Activated T-helper 2 cell treated with anti-CD3 and anti-CD28 coated beads, Interferon-gamma antibody, Interleukin-2, Interleukin-4, amounts not matched to agents 10 μg/mL and 5 μg/mL and 100 μg/mL, durations not matched to agents 14 hours and 24 hours and 36 hours (primary cell): ENCODE results near the gene SORCS2. TPM values are rescaled to one million over a fixed set of nuclear protein-coding genes. Genes with fewer than 3 reads are reported as not detected.
A peak's percentile ranks its signal among the peaks of the same experiment; 100 is the strongest.

Experiments used
- DNase-seq: peaks from one replicate; pipeline ENCODE4 v3.0.0; 2021; ENCODE audit warnings: low spot score
- H3K27ac Mint-ChIP-seq: one replicate; pipeline ENCODE4 v1.8.0; 2021; ENCODE audit warnings: mixed read lengths
- H3K27me3 Mint-ChIP-seq: one replicate; pipeline ENCODE4 v1.8.0; 2021; ENCODE audit warnings: low read depth, mixed read lengths
- H3K36me3 Mint-ChIP-seq: one replicate; pipeline ENCODE4 v1.8.0; 2021; ENCODE audit warnings: low read depth, mixed read lengths
- H3K4me1 Mint-ChIP-seq: one replicate; pipeline ENCODE4 v1.8.0; 2021; ENCODE audit warnings: low read depth, mixed read lengths
- H3K4me3 Mint-ChIP-seq: one replicate; pipeline ENCODE4 v1.8.0; 2021; ENCODE audit warnings: low read depth, mild to moderate bottlenecking, moderate library complexity, mixed read lengths
- H3K9me3 Mint-ChIP-seq: one replicate; pipeline ENCODE4 v1.8.0; 2021; ENCODE audit warnings: mixed read lengths
- intact Hi-C: fragments of 100-400 bp; cut with micrococcal nuclease; formaldehyde crosslinking; loops from one replicate; pipeline ENCODE4 v1.15.1; 2023
- total RNA-seq: library from RNA; stranded (reverse); gene quantifications from 2 replicates; pipeline ENCODE4 v1.2.3, GENCODE V29; 2022

Gene SORCS2
- total RNA-seq, 1 donor from 2014 or later = 0.02 TPM

- Mint-ChIP-seq H3K27ac (no peak overlapping the region), H3K9me3 (no peaks in the 10 kb centered on the region), H3K27me3 (peaks cover 19% of the 10 kb centered on the region), H3K4me3 (no peak overlapping the region), H3K36me3 (no peaks in the 10 kb centered on the region), H3K4me1 (no peaks in the 10 kb centered on the region)
- intact Hi-C loops = no loop called here
- no peak for DNase-seq
These were observed 323.9 kb downstream of the SORCS2 start for GRCh38 chr4:7516096-7516772.

GRCh38 chr4:7516773-7517144 lies 324.4 kb downstream of the SORCS2 start:
- intact Hi-C loops = no loop called here
- Mint-ChIP-seq H3K27me3 (peaks cover 19% of the 10 kb centered on the region), H3K4me1 (no peaks in the 10 kb centered on the region), H3K27ac (no peak overlapping the region), H3K4me3 (no peak overlapping the region), H3K9me3 (no peaks in the 10 kb centered on the region), H3K36me3 (no peaks in the 10 kb centered on the region)
- no peak for DNase-seq

DNA sequence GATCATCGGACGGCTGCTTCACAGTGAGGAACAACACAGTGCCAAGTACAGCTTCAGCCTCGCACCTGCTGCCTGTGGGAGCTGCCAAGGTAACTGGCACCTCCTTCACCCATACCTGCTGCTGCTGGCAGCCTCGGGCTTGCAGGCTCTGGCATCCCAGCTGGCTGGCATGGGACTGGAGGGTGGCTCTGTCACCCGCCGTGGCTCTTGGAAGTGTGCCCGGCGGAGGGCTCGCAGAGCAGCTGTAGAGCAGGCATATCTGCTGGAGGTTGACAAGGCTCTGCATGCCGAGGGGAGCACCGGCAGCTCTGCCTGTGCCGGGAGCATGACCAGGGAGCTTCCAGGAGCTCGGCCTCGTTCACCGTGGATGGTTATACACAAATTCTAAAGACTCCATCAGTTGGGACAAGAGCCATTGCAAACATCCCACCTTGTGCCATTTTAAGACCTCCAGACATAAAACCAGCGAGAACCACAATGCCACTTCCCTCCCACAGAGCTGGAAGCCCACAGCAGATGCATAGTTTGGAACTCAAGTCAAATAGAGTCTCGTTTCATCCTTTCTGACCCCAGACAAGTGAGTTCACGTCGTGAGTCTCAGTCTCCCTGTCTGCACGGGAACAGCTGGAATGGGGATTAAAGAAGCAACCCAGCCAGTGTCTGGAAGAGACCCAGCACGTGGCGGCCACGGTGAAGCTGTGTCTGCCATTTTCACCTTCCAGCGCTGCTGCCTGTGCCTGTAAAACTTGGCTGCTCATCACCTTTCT lies 326.7 kb downstream of the SORCS2 start:
- Mint-ChIP-seq H3K36me3 (no peaks in the 10 kb centered on the region), H3K27me3 (peaks cover 32% of the 10 kb centered on the region), H3K4me3 (no peak overlapping the region), H3K4me1 (peaks cover 5% of the 10 kb centered on the region), H3K9me3 (no peaks in the 10 kb centered on the region), H3K27ac (no peak overlapping the region)
- intact Hi-C loops = no loop called here
- no peak for DNase-seq

- Mint-ChIP-seq H3K36me3 (no peaks in the 10 kb centered on the region), H3K27me3 (peaks cover 32% of the 10 kb centered on the region), H3K4me1 (peaks cover 11% of the 10 kb centered on the region), H3K9me3 (no peaks in the 10 kb centered on the region), H3K27ac (no peak overlapping the region), H3K4me3 (no peak overlapping the region)
- intact Hi-C loops = loop anchor here (10.0 kb wide), 1 partner anchor 195 kb away; no protein-coding TSS in a partner anchor
- DNase-seq = no peak
These were observed 327.5 kb downstream of the SORCS2 start for GRCh38 chr4:7519638-7520376.

DNA sequence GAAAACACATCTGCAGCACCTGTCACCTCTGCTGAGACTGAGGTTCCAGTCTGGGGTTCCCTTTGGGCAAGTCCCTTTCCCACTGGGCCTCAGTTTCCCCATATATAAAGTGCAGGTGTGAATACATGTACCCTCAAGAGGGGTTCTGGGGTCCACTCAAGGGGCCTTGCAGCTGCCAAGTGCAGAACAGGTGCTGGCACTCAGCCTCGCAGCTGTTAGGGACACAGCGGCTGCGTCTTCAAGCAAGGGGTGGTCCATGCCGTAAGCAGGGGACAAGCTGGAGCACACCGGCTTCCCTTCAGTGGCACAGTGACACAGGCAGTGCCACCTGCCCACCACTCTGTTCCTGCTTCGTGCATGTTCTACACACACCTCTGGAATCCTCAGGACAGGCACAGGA lies 329.3 kb downstream of the SORCS2 start:
- no peak overlapping the region for H3K4me3 Mint-ChIP-seq
- no peaks in the 10 kb centered on the region for H3K36me3 Mint-ChIP-seq
- DNase-seq = no peak
- peaks cover 31% of the 10 kb centered on the region for H3K27me3 Mint-ChIP-seq
- H3K4me1 Mint-ChIP-seq = peaks cover 14% of the 10 kb centered on the region
- H3K27ac Mint-ChIP-seq = no peak overlapping the region
- H3K9me3 Mint-ChIP-seq = no peaks in the 10 kb centered on the region
- intact Hi-C loops = loop anchor here (10.0 kb wide), 1 partner anchor 193 kb away; no protein-coding TSS in a partner anchor

DNA sequence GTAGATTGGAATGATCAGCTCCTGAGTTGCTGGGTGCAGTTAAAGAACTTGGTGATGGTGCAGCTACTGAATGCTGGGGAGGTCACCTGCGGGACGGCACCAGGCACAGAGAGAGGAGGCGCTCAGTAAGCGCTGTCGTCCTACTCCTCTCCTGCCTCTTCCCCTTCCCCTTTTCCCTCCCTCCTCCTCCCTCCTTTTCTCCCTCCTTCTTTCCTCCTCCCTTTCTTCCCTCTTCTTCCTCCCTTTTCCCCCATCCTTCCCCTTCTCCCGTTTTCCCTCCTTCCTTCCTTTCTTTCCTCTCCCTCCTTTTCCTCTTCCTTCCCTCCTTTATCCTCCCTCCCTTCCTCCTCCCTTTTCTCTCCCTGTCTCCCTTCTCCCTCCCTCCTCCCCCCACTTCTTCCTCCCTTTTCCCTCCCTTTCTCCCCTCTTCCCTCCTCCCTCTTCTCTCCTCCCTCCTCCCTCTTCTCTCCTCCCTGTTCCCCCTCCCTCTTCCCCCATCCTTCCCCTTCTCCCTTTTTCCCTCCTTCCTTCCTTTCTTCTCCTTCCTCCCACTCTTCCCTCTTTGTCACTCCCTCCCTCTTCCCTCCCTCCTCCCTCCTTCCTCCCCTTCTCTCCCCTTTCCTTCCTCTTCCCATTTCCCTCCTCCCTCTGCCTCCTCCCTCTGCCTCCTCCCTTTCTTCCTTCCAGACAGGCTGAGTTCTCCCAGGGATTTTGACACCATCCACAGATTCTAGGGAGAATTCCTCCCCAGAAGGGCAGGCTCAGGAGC lies 330.3 kb downstream of the SORCS2 start:
- H3K4me1 Mint-ChIP-seq = peaks cover 14% of the 10 kb centered on the region
- DNase-seq = no peak
- intact Hi-C loops = loop anchor here (10.0 kb wide), 1 partner anchor 192 kb away; no protein-coding TSS in a partner anchor
- H3K36me3 Mint-ChIP-seq = no peaks in the 10 kb centered on the region
- H3K27ac Mint-ChIP-seq = no peak overlapping the region
- no peaks in the 10 kb centered on the region for H3K9me3 Mint-ChIP-seq
- H3K4me3 Mint-ChIP-seq = no peak overlapping the region
- peaks cover 24% of the 10 kb centered on the region for H3K27me3 Mint-ChIP-seq

GRCh38 chr4:7523526-7523925 lies 331.2 kb downstream of the SORCS2 start:
- no peaks in the 10 kb centered on the region for H3K36me3 Mint-ChIP-seq
- DNase-seq = no peak
- H3K4me3 Mint-ChIP-seq = no peak overlapping the region
- intact Hi-C loops = loop anchor here (10.0 kb wide), 1 partner anchor 191 kb away; no protein-coding TSS in a partner anchor
- H3K27ac Mint-ChIP-seq = no peak overlapping the region
- H3K9me3 Mint-ChIP-seq = no peaks in the 10 kb centered on the region
- H3K27me3 Mint-ChIP-seq = peaks cover 20% of the 10 kb centered on the region
- H3K4me1 Mint-ChIP-seq = peaks cover 14% of the 10 kb centered on the region

DNA sequence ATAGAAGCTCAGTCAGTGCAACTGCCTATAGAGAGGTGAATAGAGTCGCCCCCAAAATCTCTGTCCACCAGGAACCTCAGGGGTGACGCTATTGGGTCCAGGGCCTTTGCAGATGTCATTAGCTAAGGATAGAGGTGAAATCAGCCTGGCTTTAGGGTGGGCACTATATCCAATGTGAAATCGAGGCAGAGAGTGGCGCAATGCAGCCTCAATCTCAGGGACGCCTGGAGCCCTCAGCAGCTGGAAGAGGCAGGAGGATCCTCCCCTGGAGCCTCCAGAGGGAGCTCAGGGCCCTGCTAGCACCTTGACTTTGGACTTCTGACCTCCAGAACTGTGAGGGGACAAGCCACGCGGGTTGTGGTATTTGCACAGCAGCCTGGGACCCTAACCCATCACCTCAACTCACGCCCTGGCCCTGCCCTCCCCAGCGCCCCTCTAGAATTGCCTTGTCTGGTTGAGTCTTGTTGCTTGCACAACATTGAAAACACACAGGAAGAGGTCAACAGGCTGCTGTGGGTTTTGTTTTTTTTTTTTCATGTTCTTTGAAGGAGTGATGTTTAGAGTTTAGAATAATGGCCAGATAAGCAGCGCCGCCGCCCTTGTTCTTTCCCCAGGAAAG lies 331.8 kb downstream of the SORCS2 start:
- Mint-ChIP-seq H3K36me3 (no peaks in the 10 kb centered on the region), H3K9me3 (no peaks in the 10 kb centered on the region), H3K27me3 (peaks cover 19% of the 10 kb centered on the region), H3K27ac (no peak overlapping the region), H3K4me3 (peak overlapping the region; percentile 23), H3K4me1 (peaks cover 14% of the 10 kb centered on the region)
- intact Hi-C loops = loop anchor here (10.0 kb wide), 1 partner anchor 191 kb away; no protein-coding TSS in a partner anchor
- no peak for DNase-seq

DNA sequence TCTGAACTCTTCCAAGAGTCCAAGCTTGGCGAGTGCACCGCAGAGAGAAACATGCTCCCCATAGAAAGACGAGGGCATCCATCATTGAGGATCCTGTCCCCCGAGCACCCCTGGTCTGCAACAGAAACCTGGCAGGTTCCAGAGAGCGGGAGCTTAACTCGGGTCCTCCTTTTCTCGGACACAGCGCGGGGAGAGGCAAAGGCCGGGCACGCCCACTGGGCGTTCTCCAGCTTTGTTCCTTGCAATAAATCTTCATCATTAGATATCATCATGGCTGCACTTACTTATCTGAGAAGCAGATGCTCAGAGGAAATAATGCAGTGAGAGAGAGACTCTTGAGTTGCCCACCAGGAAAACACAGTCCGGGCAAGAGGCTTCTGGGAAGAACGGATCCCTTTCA lies 332.5 kb downstream of the SORCS2 start:
- Mint-ChIP-seq H3K36me3 (no peaks in the 10 kb centered on the region), H3K9me3 (no peaks in the 10 kb centered on the region), H3K4me1 (peaks cover 14% of the 10 kb centered on the region), H3K27me3 (peaks cover 15% of the 10 kb centered on the region), H3K27ac (no peak overlapping the region), H3K4me3 (no peak overlapping the region)
- no peak for DNase-seq
- intact Hi-C loops = loop anchor here (10.0 kb wide), 1 partner anchor 190 kb away; no protein-coding TSS in a partner anchor

GRCh38 chr4:7526491-7526890 lies 334.2 kb downstream of the SORCS2 start:
- H3K9me3 Mint-ChIP-seq = no peaks in the 10 kb centered on the region
- no peak overlapping the region for H3K4me3 Mint-ChIP-seq
- H3K27me3 Mint-ChIP-seq = peaks cover 13% of the 10 kb centered on the region
- intact Hi-C loops = loop anchor here (10.0 kb wide), 1 partner anchor 188 kb away; no protein-coding TSS in a partner anchor
- peaks cover 14% of the 10 kb centered on the region for H3K4me1 Mint-ChIP-seq
- no peaks in the 10 kb centered on the region for H3K36me3 Mint-ChIP-seq
- H3K27ac Mint-ChIP-seq = no peak overlapping the region
- DNase-seq = no peak

DNA sequence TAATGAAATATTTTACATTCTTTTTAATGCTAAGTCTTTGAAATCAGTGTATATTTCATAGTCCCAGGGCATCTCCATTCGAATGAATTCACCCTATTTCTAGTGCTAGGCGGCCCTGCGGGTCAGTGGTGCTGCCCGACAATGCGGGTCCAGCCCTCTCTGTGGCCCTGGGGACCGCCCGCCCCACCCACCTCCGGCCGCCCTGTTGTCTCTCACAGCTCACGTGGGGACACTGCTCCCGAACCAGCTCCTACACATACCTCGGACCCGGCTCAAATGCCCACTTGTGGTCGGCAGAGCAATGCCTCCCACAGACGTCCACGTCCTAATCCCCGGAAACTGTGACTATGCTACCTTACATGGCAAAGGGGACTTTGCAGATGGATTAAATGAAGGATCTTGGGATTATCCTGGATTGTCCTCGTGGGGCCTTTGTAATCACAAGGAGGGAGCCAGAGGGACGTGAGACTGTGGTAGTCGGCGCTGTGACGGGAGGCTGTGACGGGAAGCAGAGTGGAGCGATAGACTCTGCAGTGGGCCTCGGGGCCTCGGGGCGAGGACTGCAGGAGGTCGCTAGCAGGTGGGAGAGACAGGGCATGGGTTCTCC lies 334.7 kb downstream of the SORCS2 start:
- H3K4me1 Mint-ChIP-seq = peaks cover 14% of the 10 kb centered on the region
- H3K27me3 Mint-ChIP-seq = peaks cover 10% of the 10 kb centered on the region
- no peaks in the 10 kb centered on the region for H3K9me3 Mint-ChIP-seq
- no peaks in the 10 kb centered on the region for H3K36me3 Mint-ChIP-seq
- intact Hi-C loops = loop anchor here (10.0 kb wide), 1 partner anchor 188 kb away; no protein-coding TSS in a partner anchor
- no peak overlapping the region for H3K4me3 Mint-ChIP-seq
- DNase-seq = no peak
- no peak overlapping the region for H3K27ac Mint-ChIP-seq
